ENCODE measurements around the gene VWA5B1.

Gene VWA5B1

DNA sequence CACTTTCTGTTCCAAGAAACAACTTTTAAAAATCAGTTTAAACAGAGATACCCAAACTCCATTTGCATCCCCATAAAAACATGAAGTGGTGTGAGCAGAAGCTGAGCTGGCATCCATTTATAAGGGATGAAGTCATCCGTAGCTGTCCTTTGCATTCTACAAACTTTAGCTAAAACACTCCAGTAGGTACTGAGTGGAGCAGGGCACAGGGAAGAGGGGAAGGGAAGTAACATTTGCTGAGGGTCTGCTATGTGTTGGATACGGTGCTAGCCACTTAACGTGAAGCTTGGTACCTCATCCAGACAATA lies 32.9 kb downstream of the VWA5B1 start:
- no peak for DNase-seq

- DNase-seq: no peak
These were observed 34.2 kb downstream of the VWA5B1 start for GRCh38 chr1:20324704-20325406.

GRCh38 chr1:20325407-20325843 lies 34.8 kb downstream of the VWA5B1 start:
- no peak for DNase-seq

DNA sequence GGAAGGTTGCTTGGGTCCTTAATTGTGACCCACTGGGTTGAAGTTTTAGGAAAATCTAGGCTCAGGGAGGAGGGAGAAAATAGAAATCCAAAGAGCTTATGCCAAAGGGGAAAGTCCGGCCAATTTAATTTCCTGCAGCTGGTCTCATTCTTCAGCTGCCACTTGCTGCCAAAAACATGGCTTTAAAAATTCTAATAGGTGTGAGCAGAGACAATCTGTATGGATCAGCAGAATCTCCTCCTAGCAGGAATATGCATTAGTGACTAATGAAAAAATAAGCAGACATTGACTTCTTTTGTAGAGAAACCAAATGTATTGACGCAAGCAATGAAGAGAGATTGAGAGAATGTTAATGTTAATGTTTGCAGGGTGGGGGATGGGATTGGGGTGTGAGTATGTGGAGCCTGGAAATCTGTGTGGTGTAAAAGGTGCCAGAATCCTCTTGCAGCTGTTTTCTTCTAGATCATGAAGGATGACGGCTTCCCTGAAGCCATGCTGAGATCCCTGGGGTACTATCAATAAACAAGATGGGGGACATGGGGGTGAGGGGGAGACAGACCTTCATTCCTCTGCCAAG lies 35.3 kb downstream of the VWA5B1 start:
- DNase-seq: no peak

DNA sequence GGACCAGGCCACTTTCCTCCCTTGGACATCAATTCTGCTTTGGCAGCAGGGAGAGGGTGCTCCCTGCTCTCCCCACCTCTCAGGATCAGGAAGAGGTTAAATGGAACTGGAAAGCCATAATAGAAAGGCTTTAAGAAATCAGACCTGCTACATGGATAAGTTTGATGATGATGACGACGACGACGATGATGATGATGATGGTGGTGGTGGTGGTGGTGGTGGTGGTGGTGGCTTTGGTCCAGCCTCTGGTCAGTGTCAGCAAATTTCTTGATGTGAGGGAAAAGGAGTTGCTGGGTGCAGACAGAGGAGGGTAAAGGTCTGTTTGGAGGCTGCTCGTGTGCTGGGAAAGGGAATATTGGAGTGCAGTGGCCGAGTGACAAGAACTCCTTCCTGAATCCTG lies 36.8 kb downstream of the VWA5B1 start:
- DNase-seq: no peak

DNA sequence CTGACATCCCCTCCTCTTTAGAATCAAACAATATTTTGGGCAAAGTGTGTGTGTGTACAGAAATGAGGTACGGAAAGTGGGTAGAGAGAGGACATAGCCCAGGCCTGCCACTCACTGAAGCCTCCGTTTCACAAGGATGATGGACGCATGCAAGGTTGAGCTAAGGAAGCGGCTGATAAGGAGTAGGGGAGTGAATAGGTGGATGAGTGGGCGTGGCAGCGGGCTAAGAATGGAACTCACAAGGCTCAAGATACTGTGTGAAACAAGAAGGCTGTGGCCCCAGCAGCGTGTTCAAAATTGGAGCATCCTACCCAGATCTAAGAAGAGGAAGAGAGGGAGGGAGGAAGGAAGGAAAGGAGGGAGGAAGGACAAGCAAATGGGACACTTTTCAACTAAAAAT lies 37.5 kb downstream of the VWA5B1 start:
- DNase-seq: no peak

DNA sequence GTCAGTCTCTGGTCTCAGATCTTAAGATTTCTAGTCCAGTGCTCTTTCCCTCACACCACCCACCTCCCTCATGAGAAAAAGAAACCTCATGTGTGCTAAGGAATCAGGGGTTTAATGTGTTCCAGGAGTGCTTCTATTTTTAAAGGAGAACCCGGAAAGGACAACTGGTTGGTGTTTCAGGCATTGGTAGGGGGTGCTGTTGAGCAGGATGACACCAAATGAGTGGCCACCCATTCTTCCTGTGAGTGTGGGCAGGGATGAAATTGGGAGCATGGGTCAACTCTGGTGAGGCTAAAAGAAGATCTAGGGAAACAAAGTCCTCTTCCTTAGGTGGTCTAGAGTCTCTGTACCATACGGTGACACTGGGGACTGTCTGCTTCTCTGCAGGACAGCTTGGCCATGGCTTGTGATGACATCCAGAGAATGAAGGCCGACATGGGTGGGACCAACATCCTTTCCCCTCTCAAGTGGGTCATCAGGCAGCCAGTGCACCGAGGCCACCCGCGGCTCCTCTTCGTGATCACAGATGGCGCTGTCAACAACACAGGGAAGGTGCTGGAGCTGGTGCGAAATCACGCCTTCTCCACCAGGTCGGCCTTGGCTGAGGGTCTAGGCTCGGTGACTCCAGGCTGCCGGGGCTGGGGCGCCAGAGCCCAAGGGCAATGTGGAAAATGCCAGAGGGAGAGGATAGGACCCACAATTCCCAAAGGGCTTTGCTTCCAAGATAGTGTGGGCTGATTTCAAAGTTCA lies 39.3 kb downstream of the VWA5B1 start:
- no peak for DNase-seq

DNA sequence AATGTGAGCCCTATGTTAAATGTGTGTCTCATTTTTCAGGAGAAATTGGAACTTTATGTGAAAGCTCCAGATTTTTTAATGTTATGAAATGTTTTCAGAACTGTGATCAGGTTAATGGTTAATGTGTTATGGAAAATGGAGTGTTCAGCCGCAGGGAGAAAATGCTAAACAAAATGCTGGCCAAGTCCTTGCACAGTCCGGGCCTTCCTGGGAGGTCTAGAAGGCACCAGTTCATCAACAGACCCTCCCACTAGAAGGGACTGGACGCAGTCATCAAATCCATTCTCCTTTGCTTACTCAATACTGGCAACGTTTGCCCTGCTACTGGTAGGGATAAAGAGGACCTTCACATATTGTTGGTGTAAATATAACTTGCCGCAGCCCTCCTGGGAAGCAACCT lies 43.4 kb downstream of the VWA5B1 start:
- no peak for DNase-seq

DNA sequence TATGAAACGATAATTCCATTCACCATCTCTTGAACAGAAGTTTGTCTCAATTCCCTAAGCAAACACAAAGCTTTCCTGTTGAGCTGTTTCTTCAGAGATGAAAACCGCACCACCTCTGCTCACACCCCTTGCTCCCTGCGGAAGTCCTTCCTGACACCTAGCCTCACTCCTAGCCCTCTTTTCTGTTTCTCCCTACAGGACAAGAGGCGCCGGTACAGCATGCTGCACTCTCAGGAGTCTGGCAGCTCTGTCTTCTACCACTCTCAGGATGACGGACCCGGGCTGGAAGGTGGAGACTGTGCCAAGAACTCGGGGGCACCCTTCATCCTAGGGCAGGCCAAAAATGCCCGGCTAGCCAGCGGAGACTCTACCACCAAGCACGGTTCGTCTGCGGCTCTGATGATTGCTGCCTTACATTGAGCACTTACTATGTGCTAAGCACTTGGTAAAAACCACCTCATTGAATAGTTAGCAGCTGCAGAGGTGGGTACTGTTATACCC lies 45.5 kb downstream of the VWA5B1 start:
- no peak for DNase-seq

- DNase-seq: no peak
These were observed 46.9 kb downstream of the VWA5B1 start for GRCh38 chr1:20337581-20337980.

DNA sequence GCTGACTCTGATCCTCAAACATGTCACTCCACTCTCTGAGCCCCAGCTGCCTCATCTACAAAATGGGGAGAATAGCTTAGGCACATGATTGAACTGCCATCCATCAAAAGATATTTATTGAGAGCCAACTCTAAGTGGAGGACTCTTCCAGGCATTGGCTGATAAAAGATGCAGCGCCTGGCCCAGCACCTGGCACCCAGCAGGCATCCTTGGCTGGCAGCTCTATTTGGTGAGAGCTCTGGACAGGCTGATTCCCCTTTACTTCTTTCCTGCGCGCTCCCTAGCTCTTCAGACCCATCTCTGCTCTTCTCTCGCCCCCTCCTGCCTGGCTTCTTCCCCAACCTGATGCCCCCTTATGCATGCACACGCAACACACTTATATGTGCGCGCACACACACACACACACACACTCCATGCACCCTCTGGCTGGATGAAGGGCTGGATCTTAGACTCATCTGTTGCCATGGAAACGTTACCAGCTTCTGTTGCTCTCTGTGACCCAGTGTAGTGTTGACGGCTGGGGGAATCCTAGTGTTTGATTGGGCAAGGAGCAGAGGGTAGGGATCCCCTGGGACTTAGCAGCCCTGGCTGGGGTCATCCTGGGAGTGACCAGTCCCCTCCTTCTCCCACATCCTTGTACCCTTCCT lies 49.3 kb downstream of the VWA5B1 start:
- DNase-seq: no peak

- DNase-seq: no peak
These were observed 51.8 kb downstream of the VWA5B1 start for GRCh38 chr1:20342294-20343148.

- DNase-seq: peak; percentile 22
These were observed 52.7 kb downstream of the VWA5B1 start for GRCh38 chr1:20343149-20343937.

DNA sequence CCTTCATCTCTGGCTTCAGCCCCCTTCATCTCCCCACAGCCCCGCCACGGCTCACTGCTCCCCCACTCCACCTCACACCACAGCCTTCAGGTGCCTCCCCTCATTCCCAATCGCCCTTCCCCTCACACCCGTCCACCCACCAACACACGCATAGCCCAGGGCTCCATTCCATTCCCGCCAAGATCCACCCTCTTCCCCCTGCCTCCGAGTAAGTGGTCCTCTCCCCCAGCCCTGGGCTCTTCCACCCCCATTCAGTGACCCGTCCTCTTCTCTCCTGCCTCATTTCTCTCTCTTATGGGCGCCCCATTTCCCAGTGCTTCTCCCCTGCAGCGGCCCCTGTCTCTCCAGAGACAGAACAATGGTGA lies 53.2 kb downstream of the VWA5B1 start:
- DNase-seq: no peak

GRCh38 chr1:20344738-20345137 lies 54.1 kb downstream of the VWA5B1 start:
- DNase-seq: no peak

DNA sequence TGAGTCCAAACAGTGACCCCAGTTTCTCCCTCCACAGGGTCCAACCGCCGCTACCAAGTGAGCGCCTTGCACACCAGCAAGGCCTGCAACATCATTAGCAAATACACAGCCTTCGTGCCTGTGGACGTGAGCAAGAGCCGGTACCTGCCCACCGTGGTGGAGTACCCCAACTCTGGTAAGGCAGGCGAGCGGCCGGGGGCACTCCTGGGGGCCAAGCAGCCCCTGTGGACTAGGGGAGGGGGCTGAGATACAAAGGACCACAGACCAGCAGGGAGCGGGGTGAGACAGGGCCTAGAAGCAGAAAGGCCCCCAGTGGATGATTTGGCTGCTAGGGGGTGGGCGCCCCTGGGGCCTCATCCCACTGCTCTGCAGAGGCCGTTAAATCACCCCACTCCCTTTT lies 54.7 kb downstream of the VWA5B1 start:
- no peak for DNase-seq

DNA sequence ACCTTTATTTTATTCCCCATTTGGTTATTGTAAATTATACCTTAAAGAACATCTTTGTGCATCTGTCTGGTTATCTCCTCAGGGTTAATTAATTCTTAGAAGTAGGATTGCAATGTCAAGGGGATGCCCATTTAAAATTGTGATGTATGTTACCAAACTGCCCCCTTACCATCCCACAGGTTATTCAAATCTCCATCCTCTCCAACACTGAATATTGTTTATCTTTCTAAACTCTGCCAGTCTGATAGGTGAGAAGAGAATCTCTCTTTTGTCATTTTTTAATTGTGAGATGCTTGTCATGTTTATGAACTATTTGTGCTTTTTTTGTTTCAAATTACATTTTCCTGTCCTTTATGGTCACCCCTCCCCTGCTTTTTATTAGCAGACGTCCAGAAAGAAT lies 55.8 kb downstream of the VWA5B1 start:
- DNase-seq: no peak

DNA sequence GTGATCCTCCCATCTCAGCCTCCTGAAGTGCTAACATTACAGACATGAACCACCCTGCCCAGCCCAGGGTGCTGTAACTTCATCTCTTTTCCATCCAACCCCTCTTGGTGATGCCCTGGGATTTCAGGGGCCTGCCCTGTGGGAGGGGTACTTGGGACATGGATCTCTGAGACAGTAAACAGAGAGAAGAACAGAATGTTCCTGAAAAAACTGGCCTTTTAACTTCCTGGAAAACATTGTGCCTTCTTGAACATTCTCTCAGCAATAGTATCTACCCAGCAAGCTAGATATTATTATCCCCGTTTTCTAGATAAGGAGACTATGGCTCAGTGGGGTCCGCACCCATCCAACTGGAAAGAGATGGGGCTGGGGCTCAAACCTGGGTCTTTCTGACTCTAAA lies 57.0 kb downstream of the VWA5B1 start:
- no peak for DNase-seq

GRCh38 chr1:20348326-20348915 lies 57.7 kb downstream of the VWA5B1 start:
- DNase-seq: no peak

GRCh38 chr1:20349561-20349960 lies 58.9 kb downstream of the VWA5B1 start:
- DNase-seq: no peak

DNA sequence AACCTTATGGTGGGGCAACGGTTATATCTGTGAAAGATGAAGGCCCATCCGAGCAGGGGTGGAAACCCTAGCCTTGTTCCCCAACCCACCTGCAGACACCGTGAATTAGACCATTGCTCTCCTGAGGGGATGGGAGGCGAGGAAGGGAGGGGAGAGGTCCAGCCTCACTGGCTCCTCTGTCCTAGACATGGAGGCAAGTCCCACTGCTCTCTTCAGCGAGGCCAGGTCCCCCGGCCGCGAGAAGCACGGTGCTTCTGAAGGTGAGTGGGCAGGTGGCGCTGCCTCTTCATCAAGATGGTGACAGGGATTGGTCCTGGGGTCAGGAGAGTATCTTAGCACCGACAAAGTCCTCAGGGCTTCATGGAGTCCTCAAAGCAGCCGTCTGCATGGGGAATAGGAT lies 59.3 kb downstream of the VWA5B1 start:
- DNase-seq: no peak

DNA sequence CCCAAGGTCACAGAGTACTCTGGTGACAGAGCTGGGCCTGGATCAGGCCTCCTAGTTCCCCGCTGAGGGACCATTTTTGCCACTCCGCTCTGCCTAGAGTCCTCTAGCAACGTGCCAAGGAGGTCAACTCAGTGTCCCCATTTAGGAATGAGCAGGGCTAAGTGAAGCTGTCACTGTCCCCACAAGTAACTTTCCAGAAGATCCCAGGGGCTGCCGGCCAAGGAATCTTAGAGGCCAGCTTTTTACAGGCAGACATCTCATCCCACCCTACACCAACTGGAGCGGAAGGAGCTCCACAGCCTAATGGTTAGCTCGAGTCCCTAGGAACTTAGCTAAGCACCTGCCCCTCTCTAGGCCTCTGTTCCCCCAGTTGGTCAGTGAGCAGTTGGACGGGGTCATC lies 59.7 kb downstream of the VWA5B1 start:
- DNase-seq: no peak
